ENCODE measurements around the gene ANXA2. TPM values are rescaled to one million over a fixed set of nuclear protein-coding genes. Genes with fewer than 3 reads are reported as not detected.

Gene ANXA2
- total and polyA plus RNA-seq, 2 experiments from 2014 or later: 202 to 225 TPM

DNA sequence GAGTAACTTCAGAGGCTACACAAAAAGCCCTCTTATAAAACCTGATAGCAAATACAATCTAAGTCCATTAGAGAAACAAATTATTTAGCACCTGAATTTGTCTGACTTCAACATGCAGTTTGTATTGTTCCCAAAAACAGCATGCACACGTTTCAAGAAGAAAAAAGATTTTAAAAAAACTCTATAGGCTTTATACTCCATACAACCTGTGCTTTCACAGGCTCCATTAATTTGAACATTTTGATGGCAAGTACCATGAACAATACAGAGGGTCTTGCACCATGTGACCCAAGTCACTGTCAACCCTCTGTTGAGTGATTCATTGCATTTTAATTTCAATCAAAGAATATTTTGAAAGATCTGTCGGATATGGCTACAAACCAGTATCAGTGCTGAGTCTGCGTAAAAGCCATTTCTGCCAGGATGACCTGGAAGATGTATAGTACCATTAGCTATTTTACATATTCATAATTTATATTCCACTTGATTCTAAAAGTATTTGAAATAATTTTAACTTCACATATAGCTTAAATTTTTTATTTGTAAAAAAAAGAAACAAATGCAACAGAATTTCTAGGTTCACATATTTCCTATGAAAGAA lies 13.2 kb downstream of the ANXA2 start (continued):
- TF ChIP-seq ETS1 (IDR thresholded peaks at IDR 0.05): no peak
- TF ChIP-seq NANOG (IDR thresholded peaks at IDR 0.05; ENCODE audit: borderline replicate concordance): no peak
- no peak for TF ChIP-seq EZH2phosphoT487 (IDR thresholded peaks at IDR 0.05; ENCODE audit: unreplicated experiment)
- no peak for TF ChIP-seq STAT1 (IDR thresholded peaks at IDR 0.05; ENCODE audit: unreplicated experiment)
- no peak for TF ChIP-seq CREB1 (CRISPR knock-in tag; IDR thresholded peaks at IDR 0.05; ENCODE audit: low read depth)
- no peak for TF ChIP-seq ZNF331 (CRISPR knock-in tag; IDR thresholded peaks at IDR 0.05; ENCODE audit: low read depth)
- no peak for TF ChIP-seq POLR2AphosphoS5 (IDR thresholded peaks at IDR 0.05; ENCODE audit: low read depth)

GRCh38 chr15:60384053-60384452 lies 13.7 kb downstream of the ANXA2 start:
- no peak overlapping the region for H3K4me3 ChIP-seq
- no peaks in the 10 kb centered on the region for H3F3A ChIP-seq (replicated peaks; ENCODE audit: low read depth)
- no peak overlapping the region for H3K27ac ChIP-seq (ENCODE audit: low read depth)
- no peaks in the 10 kb centered on the region for H3K9me2 ChIP-seq (ENCODE audit: insufficient read depth)
- ATAC-seq (no peak), DNase-seq (ENCODE audit: low spot score) (no peak)
- no peak overlapping the region for H3K4me2 ChIP-seq
- H3K27me3 ChIP-seq (ENCODE audit: insufficient read depth): no peaks in the 10 kb centered on the region
- H3K4me1 ChIP-seq (ENCODE audit: insufficient read depth): no peaks in the 10 kb centered on the region
- peaks cover 3% of the 10 kb centered on the region for H3K27me3 Mint-ChIP-seq (ENCODE audit: insufficient read depth, low read depth, poor library complexity)
- peaks cover 36% of the 10 kb centered on the region for H3K79me2 ChIP-seq (replicated peaks; ENCODE audit: insufficient read depth)
- H3K4me3 Mint-ChIP-seq: no peak overlapping the region
- H4K20me1 ChIP-seq (replicated peaks; ENCODE audit: insufficient read depth): peaks cover 27% of the 10 kb centered on the region
- no peak overlapping the region for H2AFZ ChIP-seq
- TF ChIP-seq CREB1 (CRISPR knock-in tag; IDR thresholded peaks at IDR 0.05; ENCODE audit: low read depth) (no peak), STAT1 (IDR thresholded peaks at IDR 0.05; ENCODE audit: unreplicated experiment) (no peak), EZH2phosphoT487 (IDR thresholded peaks at IDR 0.05; ENCODE audit: unreplicated experiment) (no peak), POLR2AphosphoS5 (IDR thresholded peaks at IDR 0.05; ENCODE audit: low read depth) (no peak), ZNF114 (CRISPR knock-in tag; IDR thresholded peaks at IDR 0.05) (no peak), JUNB (IDR thresholded peaks at IDR 0.05; ENCODE audit: unreplicated experiment) (no peak), ZNF331 (CRISPR knock-in tag; IDR thresholded peaks at IDR 0.05; ENCODE audit: low read depth) (no peak), ETS1 (IDR thresholded peaks at IDR 0.05) (no peak), ZNF462 (CRISPR knock-in tag; IDR thresholded peaks at IDR 0.05) (no peak)
- TF ChIP-seq, protein P1, sequence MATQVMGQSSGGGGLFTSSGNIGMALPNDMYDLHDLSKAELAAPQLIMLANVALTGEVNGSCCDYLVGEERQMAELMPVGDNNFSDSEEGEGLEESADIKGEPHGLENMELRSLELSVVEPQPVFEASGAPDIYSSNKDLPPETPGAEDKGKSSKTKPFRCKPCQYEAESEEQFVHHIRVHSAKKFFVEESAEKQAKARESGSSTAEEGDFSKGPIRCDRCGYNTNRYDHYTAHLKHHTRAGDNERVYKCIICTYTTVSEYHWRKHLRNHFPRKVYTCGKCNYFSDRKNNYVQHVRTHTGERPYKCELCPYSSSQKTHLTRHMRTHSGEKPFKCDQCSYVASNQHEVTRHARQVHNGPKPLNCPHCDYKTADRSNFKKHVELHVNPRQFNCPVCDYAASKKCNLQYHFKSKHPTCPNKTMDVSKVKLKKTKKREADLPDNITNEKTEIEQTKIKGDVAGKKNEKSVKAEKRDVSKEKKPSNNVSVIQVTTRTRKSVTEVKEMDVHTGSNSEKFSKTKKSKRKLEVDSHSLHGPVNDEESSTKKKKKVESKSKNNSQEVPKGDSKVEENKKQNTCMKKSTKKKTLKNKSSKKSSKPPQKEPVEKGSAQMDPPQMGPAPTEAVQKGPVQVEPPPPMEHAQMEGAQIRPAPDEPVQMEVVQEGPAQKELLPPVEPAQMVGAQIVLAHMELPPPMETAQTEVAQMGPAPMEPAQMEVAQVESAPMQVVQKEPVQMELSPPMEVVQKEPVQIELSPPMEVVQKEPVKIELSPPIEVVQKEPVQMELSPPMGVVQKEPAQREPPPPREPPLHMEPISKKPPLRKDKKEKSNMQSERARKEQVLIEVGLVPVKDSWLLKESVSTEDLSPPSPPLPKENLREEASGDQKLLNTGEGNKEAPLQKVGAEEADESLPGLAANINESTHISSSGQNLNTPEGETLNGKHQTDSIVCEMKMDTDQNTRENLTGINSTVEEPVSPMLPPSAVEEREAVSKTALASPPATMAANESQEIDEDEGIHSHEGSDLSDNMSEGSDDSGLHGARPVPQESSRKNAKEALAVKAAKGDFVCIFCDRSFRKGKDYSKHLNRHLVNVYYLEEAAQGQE (IDR thresholded peaks at IDR 0.05; ENCODE audit: unreplicated experiment): no peak
- H3K27ac Mint-ChIP-seq: no peak overlapping the region
- no peaks in the 10 kb centered on the region for H3K36me3 Mint-ChIP-seq (ENCODE audit: low read depth)
- H3K9me3 Mint-ChIP-seq: no peaks in the 10 kb centered on the region; the same call in 2 of the 3 replicates
- H3K4me1 Mint-ChIP-seq: no peaks in the 10 kb centered on the region; the same call in 2 of the 3 replicates
- peaks cover 8% of the 10 kb centered on the region; the same call in 1 of the 2 replicates for H3K36me3 ChIP-seq (ENCODE audit: insufficient read depth)

All from GM23338 (cell line).